Mucosa of gallbladder (tissue), 1 donor: Measurements from ENCODE around the gene DPH5. TPM values are rescaled to one million over a fixed set of nuclear protein-coding genes. Genes with fewer than 3 reads are reported as not detected.
A peak's percentile ranks its signal among the peaks of the same experiment; 100 is the strongest.
"Not testable (repeated sequence)": the region's sequence is repeated elsewhere in the genome, so short reads cannot be mapped to it uniquely, and the experiment has no call there.

Experiments
- DNase-seq: peaks from one replicate; pipeline ENCODE4 v3.0.0-alpha.2; 2020; ENCODE audit warnings: low spot score
- total RNA-seq: library from RNA; stranded (reverse); gene quantifications from one replicate; pipeline ENCODE4 v1.2.1, GENCODE V29; 2021
- donor health status: DM: no; HTN: no; CAD: no.

Gene DPH5
- total RNA-seq, 1 donor from 2014 or later = 25.6 TPM

DNA sequence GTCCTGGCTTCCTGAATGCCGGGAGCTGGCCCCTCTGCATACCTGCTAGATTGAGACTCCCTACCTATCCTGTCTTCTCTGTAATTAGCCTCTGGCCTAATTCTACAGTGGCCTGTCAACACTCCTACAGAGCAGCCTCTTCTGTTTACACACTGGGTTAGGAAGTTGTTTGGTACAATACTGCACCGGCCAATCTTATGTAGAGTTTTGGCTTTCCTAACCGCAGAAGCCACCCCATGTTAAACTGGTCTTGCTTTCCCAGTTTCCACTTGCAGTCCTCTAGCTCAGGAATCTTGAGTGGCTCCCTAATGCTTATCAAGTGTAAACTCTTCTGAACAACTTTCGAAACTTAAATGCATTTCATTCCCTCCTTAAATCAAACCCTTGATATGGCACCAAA, 42.8 kb downstream of the DPH5 start:
- no peak for DNase-seq

DNA sequence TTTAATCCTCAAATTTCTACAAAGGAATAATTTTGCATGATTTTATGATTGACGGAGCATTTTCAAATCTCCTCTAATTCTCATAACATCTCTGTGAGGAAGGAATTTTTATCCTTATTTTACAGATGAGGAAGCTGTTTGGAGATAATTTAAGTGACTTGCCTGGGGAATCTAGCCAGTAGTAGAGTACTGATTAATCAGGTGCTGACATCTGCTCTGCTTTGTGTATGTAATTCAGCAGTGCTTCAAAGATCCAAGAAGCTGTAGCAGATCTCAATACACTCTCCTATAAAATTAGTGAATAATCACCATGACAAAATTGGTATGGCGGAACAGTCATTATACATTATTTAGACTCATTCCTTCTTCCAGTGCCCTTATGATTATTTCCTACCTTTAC, 46.0 kb downstream of the DPH5 start:
- no peak for DNase-seq

DNA sequence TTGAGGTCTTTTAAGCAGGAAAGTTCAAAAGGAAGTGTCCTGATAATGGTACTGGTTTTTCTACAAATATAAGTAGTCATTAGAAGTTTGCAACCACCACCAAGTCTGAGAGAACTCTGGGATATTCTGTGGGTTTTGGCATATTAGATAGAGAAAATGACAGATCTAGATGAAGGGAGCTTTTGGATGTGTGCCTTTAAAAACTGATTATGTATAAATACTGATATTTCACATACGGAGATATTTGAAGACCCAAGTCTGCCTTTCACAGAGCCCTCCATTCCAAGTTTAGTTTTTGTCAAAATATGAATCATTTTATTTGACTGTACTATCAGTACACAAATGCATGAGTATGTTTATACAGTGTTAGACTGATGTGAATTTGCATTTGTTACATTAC, 48.6 kb downstream of the DPH5 start:
- DNase-seq = no peak

DNA sequence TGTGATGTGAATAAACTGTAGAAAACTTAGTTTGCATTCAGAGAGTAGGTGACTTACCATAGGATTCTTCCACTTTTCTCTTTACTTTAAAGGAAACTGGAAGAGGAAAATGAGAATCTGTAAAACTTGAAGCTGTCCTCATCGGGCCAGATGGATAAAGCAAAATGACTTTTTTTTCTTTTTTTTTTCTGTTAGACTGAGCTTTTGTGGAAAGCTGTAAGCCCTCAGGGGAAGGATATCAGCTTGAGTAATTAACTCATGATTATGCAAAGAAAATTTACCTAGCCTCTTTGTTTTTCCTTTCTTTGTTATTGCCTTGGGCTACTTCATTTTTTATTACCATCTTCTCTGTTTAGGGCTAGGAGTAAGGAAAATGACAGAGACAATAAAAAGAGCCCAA, 53.4 kb downstream of the DPH5 start:
- DNase-seq = no peak

GRCh38 chr1:100971021-100971420, 54.6 kb downstream of the DPH5 start:
- DNase-seq = no peak

- no peak for DNase-seq
These were observed 56.3 kb downstream of the DPH5 start for GRCh38 chr1:100969327-100969726.

DNA sequence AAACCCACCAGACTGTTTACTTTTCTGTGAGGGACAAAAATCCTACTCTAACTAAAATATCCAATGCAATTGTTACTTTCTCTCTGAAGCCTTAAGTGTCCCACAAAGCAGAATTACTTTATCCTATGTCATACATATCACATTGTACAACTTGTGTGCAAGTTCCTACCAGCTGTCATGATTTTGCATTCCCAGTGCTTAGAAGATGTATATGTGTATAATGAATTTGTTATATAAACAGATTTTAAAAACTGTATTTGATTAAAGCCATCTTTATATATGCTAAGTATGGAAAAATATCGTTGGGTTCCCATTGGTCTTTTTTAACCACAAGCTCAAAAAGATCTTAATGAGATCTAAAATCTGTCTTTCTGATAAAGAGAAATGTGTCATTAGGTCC, 57.0 kb downstream of the DPH5 start:
- no peak for DNase-seq

- DNase-seq = no peak
These were observed 65.5 kb downstream of the DPH5 start for GRCh38 chr1:100960098-100960497.

DNA sequence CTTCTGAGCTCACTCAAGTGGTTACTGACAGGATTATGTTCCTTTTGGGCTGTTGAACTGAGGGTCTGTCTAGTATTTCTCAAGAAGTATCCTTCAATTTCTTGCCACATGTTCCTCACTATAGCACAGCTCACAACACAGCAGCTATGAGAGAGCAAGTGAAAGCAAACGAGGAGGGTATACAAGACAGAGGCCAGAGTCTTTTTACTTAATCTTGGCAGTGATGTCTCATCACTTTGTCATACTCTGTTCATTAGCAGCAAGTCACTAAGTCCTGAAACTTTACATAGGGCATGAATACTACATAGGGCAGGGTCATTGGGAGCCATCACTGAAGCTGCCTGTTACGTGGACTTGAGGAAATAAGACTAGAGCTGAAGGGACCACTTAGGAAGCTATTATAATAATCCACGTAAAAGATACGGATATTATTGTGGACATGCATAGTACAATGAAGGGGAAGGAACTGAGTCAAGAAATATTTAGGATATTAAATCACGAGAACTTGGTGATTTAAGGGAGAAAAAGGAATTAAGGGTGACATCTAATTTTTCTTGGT, 66.0 kb downstream of the DPH5 start:
- no peak for DNase-seq

GRCh38 chr1:100955322-100955721, 70.3 kb downstream of the DPH5 start:
- no peak for DNase-seq

GRCh38 chr1:100953960-100954730, 71.4 kb downstream of the DPH5 start:
- no peak for DNase-seq

DNA sequence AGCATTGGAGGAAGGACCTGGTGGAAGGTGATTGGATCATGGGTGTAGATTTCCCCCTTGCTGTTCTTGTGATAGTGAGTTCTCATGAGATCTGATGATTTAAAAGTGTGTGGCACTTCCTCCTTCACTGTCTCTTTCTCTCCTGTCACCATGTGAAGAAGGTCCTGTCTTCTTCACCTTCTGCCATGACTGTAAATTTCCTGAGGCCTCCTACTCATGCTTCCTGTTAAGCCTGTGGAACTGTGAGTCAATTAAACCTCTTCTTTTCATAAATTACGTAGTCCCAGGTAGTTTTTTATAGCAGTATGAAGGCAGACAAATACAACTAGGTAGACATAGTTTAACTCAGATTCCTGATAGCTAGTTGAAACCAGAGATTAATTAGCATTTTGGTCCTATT, 72.6 kb downstream of the DPH5 start:
- not testable (repeated sequence) for DNase-seq

DNA sequence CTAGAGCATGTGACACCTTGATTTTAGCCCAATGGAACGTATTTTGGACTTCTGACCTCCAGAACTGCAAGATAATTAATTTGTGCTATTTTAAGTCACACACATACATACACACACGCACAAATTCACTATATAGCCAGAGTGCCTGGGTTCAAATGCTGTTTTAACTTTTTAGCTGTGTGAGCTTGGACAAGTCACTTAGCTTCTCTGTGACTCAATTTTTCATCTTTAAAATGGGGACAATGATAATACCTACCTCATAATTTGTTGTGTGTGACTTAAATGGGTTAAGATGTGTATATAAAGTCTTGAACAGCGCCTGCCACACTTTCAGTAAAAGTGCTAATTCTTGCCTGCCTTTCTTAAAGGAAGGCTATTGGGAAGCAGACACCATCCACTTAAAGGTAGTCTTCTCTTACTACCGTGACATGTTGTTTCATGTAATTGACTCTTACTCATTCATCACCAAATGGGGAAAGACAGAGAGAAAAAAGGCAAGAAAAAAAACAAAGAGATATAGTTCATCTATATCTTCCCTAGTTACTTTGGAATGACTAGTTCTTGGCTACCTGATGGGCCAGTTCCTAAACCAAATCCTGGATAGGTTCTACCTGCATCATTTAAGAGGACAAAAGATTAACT, 73.4 kb downstream of the DPH5 start:
- DNase-seq = no peak

DNA sequence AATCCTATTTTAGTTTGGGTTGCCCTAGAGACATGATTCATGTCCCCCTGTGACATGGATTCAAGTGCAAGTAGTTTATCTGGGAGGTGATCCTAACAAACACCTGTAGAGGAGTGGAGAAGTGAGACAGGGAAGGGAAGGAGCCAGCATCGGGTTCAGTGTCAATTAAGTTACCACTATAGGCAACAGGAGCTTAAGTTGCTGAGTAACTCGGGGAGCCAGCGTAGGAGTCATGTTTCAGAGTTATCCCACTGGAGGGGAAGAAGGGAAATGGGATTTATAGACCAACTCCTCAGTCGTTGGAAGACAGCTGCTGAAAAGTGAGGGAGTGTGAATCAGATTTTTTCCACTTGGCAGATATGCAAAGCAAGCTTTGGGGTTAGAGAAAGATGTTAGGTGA, 74.8 kb downstream of the DPH5 start:
- no peak for DNase-seq

DNA sequence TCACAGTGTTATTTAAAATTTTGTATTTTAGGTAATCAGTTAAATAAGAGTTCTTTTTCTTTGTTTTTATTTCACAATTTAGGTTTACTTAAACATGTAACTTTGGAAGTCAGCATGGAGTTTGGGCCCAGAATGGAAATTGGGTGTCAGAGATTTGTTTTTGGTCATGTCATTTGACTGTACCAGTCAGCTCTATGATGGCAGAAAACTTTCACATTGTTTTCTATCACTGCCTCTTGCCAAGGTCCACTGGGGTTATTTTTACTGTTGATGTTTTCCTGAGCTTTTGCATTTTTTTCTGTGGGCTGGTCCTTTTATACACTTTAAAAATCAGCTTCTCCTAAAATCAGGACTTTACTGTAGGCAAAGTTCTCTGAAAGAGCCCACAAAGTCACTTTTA, 75.2 kb downstream of the DPH5 start:
- no peak for DNase-seq

DNA sequence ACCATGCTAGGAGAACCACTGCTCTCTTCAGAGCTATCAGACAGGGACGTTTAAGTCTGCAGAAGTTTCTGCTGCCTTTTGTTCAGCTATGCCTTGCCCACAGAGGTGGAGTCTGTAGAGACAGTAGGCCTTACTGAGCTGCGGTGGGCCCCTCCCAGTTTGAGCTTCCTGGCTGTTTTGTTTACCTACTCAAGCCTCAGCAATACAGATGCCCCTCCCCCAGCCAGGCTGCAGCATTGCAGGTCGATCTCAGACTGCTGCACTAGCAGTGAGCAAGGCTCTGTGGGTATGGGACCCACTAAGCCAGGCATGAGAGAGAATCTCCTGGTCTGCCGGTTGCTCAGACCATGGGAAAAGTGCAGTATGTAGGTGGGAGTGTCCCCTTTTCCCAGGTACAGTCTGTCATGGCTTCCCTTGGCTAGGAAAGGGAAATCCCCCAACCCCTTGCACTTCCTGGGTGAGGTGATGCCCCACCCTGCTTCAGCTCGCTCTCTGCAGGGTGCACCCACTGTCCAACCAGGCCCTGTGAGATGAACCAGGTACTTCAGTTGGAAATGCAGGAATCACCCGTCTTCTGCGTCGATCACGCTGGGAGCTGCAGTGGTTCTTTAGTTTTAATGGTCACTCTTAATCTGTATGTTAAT, 75.9 kb downstream of the DPH5 start:
- peak; percentile 88 for DNase-seq

DNA sequence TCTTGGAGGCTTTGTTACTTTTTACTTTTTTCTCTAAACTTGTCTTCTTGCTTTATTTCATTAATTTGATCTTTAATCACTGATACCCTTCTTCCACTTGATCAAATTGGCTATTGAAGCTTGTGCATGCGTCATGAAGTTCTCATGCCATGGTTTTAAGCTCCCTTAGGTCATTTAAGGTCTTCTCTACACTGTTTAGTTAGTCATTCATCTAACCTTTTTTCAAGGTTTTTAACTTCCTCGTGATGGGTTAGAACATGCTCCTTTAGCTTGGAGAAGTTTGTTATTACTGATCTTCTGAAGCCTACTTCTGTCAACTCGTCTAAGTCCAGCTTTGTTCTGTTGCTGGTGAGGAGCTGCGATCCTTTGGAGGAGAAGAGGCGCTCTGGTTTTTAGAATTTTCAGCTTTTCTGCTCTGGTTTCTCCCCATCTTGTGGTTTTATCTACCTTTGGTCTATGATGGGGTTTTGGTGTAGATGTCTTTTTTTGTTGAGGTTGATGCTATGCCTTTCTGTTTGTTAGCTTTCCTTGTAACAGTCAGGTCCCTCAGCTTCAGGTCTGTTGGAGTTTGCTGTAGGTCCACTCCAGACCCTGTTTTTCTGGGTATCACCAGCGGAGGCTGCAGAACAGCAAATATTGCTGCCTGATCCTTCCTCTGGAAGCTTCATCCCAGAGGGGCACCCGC, 76.7 kb downstream of the DPH5 start:
- not testable (repeated sequence) for DNase-seq

GRCh38 chr1:100947816-100948215, 77.8 kb downstream of the DPH5 start:
- not testable (repeated sequence) for DNase-seq

DNA sequence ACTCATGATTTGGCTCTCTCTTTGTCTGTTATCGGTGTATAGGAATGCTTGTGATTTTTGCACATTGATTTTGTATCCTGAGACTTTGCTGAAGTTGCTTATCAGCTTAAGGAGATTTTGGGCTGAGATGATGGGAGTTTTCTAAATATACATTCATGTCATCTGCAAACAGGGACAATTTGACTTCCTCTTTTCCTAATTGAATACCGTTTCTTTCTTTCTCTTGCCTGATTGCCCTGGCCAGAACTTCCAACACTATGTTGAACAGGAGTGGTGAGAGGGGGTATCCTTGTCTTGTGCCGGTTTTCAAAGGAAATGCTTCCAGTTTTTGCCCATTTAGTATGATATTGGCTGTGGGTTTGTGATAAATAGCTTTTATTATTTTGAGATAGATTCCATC, 79.5 kb downstream of the DPH5 start:
- DNase-seq = not testable (repeated sequence)

DNA sequence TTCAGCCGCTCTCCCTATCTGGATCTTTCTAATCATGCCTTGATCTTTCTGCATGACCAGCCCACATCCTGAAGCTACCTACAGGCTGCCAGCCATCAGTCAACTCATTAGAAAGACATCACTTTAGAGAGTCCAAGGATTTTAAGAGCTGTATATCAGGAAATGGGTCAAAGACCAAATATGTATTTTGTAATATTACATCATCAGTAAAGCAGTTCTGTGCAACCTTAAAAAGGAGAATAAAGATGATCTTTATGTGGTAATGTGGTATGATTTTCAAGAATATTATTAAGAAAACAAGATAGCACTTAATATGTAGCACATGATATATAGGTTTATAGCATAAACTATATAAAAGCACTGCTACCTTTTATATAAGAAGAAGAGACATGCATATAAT, 82.1 kb downstream of the DPH5 start:
- DNase-seq = no peak

DNA sequence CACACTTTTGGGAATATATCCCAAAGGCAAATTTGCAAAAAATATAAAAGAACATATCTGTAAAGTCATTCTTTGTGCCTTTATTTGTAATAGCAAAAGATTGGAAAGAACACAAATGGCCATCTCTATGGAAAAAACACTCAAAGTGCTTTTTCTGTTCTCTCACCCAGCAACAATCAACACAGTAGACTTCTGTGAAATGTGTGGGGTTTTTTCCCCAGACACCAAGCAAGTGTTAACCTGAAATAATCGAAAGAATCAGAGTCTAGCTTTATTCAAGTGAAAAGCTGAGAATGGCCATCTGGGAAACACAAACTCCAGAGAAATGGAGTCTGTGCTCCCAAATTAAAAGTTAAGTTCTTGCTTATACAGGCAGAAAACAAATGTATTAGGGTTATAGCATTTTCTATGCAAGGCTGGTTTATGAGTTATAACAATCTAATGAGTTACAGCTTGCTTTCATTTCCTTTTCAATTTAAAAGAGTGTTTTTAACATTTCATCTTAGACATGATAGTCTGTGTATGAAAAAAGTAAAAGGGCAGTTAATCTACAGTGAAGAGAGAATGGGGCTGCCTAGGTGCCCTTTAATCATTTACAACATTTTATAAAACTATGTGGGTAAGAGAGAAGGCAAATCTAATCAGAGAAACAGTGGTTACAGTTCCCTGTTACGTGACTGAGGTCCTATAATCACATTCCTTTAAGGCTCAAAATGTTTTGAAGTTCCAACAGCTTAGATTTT, 83.1 kb downstream of the DPH5 start:
- no peak for DNase-seq
